Stomach (tissue), 4 donors: ENCODE measurements around the gene COPB1.

Source experiments
- POLR2A ChIP-seq, 4 donors: fragments of 450-650 bp; IDR thresholded peaks; one replicate each; pipeline ENCODE4 v1.6.1; 2016; ENCODE audit warnings: antibody characterized with exemption in 4 of 4, control low read depth in 2 of 4, mild to moderate bottlenecking in 1 of 4, moderate library complexity in 1 of 4
- TF ChIP-seq, protein P1 (sequence below), 7 experiments: fragments of 450-650 bp in 4 of 7; fragments of 200-600 bp in 3 of 7; sonication (generic) in 3 of 7; IDR thresholded peaks; one replicate each; pipeline ENCODE4 v1.5.1; 2016 to 2019; ENCODE audit warnings: antibody characterized with exemption in 7 of 7, control low read depth in 2 of 7, mild to moderate bottlenecking in 1 of 7

DNA sequence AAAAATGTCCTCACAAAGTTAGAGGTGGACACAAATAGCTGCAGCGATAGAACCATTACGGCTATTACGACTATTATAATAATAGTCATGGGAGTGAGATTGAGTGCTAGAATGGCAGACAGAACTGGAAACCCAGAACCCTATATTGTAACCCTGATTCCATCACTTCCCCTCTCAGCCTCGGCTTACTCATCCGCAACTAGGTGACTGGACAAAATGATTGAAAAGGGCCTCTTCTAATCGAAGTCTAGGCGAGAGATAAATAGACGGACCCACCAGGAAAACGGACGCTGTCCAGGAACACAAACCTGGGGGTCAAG, 19.9 kb upstream of the COPB1 start:
- TF ChIP-seq POLR2A (IDR thresholded peaks at IDR 0.05): no peak
- TF ChIP-seq, protein P1, sequence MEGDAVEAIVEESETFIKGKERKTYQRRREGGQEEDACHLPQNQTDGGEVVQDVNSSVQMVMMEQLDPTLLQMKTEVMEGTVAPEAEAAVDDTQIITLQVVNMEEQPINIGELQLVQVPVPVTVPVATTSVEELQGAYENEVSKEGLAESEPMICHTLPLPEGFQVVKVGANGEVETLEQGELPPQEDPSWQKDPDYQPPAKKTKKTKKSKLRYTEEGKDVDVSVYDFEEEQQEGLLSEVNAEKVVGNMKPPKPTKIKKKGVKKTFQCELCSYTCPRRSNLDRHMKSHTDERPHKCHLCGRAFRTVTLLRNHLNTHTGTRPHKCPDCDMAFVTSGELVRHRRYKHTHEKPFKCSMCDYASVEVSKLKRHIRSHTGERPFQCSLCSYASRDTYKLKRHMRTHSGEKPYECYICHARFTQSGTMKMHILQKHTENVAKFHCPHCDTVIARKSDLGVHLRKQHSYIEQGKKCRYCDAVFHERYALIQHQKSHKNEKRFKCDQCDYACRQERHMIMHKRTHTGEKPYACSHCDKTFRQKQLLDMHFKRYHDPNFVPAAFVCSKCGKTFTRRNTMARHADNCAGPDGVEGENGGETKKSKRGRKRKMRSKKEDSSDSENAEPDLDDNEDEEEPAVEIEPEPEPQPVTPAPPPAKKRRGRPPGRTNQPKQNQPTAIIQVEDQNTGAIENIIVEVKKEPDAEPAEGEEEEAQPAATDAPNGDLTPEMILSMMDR (IDR thresholded peaks at IDR 0.05): no peak
